Adrenal gland (tissue), 5 donors: ENCODE results near the gene MSS51.

Source experiments
- POLR2A ChIP-seq, 2 donors: fragments of 450-650 bp; IDR thresholded peaks; one replicate each; pipeline ENCODE4 v1.6.1; 2017; ENCODE audit warnings: antibody characterized with exemption in 2 of 2, mild to moderate bottlenecking in 2 of 2, moderate library complexity in 1 of 2
- TF ChIP-seq, protein P1 (sequence below), 6 experiments: fragments of 450-650 bp in 4 of 6; fragments of 200-600 bp in 2 of 6; sonication (generic) in 1 of 6; IDR thresholded peaks; 1 replicate in 5 of 6; 2 replicates in 1 of 6; pipeline versions ENCODE4 v1.5.1 to v1.8.0; 2016 to 2021; ENCODE audit warnings: antibody characterized with exemption in 6 of 6, mild to moderate bottlenecking in 2 of 6, moderate library complexity in 1 of 6
- donor health status: DM: no; HTN: no; CAD: no.

DNA sequence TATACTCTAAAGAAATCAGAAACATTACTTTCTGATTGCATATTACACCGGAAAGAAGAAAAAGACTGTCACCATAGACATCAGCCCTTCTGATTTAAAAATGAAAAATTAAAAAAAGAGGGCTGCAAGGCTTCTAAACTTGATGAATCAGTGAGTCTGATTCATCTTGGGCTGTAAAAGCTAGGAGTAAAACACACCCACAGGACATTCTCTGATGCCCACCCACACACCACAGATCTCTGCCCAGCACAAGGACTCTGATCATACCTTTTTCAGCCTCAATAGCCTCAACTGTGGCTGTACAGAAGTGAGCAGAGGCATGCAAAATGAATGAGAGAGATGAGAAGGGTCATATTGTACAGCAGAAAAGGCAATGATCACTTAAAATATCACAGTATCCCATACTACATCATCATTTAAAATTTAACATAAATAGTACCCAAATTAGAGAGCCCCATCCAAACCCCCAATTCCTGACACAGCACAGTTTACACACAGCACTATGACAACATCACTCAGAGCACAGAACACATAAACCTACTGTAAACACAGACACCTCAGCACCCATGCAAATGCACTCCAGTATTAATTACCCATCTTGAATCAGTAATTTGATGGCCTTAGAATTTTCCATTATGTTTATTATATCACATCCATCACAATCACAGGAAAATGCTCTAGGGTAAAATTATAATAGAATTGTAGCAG, 6.4 kb upstream of the MSS51 start:
- TF ChIP-seq, protein P1, sequence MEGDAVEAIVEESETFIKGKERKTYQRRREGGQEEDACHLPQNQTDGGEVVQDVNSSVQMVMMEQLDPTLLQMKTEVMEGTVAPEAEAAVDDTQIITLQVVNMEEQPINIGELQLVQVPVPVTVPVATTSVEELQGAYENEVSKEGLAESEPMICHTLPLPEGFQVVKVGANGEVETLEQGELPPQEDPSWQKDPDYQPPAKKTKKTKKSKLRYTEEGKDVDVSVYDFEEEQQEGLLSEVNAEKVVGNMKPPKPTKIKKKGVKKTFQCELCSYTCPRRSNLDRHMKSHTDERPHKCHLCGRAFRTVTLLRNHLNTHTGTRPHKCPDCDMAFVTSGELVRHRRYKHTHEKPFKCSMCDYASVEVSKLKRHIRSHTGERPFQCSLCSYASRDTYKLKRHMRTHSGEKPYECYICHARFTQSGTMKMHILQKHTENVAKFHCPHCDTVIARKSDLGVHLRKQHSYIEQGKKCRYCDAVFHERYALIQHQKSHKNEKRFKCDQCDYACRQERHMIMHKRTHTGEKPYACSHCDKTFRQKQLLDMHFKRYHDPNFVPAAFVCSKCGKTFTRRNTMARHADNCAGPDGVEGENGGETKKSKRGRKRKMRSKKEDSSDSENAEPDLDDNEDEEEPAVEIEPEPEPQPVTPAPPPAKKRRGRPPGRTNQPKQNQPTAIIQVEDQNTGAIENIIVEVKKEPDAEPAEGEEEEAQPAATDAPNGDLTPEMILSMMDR (IDR thresholded peaks at IDR 0.05): no peak
- no peak for TF ChIP-seq POLR2A (IDR thresholded peaks at IDR 0.05)
